AG10803 (cell line): Measurements from ENCODE around the gene SCYL1.

ENCODE experiments used
- DNase-seq: peaks from one replicate; pipeline ENCODE4 v3.0.0; 2010; ENCODE audit warnings: low read depth
- H3K4me3 ChIP-seq: 2 replicates; pipeline ENCODE4 v1.5.1; 2011; ENCODE audit warnings: mild to moderate bottlenecking, low read length, control low read depth
- TF ChIP-seq, protein P1 (sequence below): conservative IDR thresholded peaks from 2 replicates; pipeline ENCODE4 v1.5.1; 2011; ENCODE audit warnings: mild to moderate bottlenecking, low read length, control low read depth, inconsistent platforms

Gene SCYL1

DNA sequence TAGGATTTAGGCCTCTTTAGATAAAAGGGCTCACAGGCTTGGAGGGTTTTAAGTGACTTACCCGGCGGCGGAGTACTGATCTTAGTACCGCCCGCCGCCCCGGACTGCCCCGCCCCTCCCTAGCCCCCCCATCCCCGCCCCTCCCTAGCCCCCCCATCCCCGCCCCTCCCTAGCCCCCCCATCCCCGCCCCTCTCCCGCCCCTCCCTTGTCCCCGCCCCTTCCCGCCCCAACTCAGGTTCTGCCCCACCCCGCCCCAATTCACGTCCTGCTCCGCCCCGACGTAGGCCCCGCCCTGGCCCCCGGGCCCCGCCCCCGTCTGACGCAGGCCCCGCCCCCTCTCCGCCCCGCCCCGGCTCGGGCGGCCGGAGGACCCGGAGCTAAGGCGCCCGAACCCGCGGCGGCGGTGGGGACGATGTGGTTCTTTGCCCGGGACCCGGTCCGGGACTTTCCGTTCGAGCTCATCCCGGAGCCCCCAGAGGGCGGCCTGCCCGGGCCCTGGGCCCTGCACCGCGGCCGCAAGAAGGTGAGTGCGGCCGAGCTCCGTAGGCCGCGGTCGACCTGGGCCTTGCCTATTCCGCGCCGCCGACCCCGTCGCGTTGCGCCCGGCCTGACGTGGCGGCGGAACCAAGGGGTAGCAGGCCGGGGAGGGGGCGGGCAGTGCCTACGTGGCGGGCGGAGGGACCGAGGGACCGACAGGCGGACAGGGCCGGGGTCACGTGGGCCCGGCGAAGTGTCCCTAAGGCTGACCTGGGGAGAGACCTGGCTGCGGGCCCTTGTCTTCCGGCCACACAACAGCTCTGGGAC lies at the start of gene SCYL1:
TSS of gene SCYL1 (plus strand) at position 343 of the 805 bp plus-strand sequence. CDS start at position 414, 71 bp downstream.
- peak; percentile 78 for DNase-seq
- H3K4me3 ChIP-seq = peak within 1 kb of the TSS; percentile 90
- TF ChIP-seq, protein P1, sequence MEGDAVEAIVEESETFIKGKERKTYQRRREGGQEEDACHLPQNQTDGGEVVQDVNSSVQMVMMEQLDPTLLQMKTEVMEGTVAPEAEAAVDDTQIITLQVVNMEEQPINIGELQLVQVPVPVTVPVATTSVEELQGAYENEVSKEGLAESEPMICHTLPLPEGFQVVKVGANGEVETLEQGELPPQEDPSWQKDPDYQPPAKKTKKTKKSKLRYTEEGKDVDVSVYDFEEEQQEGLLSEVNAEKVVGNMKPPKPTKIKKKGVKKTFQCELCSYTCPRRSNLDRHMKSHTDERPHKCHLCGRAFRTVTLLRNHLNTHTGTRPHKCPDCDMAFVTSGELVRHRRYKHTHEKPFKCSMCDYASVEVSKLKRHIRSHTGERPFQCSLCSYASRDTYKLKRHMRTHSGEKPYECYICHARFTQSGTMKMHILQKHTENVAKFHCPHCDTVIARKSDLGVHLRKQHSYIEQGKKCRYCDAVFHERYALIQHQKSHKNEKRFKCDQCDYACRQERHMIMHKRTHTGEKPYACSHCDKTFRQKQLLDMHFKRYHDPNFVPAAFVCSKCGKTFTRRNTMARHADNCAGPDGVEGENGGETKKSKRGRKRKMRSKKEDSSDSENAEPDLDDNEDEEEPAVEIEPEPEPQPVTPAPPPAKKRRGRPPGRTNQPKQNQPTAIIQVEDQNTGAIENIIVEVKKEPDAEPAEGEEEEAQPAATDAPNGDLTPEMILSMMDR = no peak

DNA sequence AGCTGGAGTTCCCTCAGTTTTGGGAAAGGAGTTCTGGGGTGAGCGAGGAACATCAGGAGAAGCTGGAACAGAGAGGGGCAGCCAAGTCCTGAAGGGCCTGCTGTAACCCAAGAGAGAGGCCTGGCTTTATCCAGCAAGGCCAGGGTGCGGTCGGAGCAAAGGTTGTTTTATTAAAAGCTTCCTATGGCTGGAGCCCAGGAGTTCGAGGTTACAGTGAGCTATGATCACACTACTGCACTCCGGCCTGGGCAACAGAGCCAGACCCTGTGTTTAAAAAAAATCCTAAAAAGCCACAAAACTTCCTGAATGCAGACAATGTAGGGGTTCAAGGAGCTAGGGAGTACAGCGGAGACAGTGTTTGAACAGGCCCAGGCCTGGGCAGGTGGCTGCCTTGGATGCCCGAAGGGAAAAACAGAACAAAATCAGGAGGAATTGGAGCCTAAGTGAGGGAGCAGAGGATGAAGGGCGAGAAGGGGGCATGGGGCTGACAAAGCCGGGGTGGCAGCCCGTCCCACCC lies 48.2 kb upstream of the SCYL1 start:
- TF ChIP-seq, protein P1 = no peak
- peak overlapping the region; percentile 83 for H3K4me3 ChIP-seq
- DNase-seq = no peak

DNA sequence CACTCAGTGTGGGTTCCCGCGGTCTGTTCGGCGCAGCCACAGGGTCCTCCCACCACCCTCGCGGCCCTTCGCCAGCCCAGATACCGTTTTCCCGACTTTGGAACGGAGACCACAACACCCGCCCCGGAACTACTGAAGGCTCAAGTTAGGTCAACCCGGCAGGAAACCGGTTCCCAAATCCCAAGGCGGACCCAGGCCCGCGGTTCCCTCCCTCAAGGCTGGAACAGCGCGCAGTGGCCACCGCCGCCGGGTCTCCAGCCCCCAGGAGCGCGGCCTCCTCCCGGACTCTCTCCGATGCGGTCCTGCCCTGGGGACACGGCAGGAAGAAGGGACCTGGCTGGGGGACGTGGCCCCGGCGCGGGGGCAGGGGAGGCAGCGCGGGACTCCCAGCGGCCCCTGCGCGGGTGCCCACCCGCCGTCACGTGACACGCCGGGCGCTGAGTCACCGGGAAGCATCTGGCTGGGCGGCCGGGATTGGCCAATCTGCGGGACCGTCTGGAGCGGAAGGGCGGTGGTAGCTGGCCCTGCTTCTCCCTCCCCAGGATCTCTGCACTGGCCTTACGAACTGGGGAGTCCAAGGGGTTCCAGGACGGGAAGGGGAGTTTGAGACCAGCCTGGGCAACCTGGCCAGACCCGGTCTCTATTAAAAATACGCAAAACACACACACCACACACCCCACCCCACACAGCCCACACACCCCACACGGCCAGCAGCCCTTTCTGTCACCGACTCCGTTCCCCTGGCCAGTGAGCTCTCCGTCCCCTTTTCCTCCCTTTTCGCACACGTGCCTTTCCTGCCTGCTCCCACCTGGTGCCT lies 47.5 kb upstream of the SCYL1 start:
- TF ChIP-seq, protein P1 = no peak
- peak; percentile 95 for DNase-seq
- peak overlapping the region; percentile 83 for H3K4me3 ChIP-seq

DNA sequence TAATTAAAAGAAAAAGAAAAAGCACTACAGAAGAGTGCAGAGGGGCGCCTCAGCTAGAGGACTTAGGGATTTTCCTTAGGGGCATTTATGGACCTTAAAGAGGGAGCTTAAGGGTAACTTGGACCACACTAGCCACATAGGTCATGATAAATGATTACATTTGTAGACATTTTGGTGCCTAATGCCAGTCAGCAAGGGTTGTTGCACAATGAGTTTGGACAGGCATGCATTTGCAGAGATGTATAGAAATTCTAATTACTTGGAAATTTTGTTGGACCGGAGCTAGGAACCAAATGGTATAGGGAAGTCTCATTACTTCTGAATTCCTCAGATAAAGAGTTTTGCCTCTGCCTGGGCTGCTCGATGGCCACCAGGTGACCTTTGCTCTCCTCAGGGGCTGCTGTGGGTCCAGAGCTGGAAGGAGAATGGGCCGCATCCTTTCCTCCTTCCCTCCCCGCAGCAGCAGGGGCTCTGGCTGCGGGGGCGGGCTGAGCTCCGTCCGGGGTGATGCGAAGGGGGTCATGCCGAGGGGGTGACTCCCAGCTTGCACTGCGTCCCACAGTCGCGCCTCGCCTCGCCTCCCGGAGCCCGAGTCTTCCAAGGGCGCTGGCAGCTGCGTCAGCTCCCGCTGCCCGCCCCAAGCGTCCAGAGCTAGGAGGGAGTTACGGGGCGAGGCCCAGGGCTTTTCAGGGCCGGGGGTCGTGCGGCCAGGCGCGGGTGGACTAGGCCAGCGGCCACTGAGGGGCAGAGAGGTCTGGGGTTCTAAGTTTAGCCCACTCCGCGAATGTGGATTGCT lies 46.3 kb upstream of the SCYL1 start:
- H3K4me3 ChIP-seq = peak overlapping the region; percentile 52
- TF ChIP-seq, protein P1 = no peak
- peak; percentile 67 for DNase-seq

DNA sequence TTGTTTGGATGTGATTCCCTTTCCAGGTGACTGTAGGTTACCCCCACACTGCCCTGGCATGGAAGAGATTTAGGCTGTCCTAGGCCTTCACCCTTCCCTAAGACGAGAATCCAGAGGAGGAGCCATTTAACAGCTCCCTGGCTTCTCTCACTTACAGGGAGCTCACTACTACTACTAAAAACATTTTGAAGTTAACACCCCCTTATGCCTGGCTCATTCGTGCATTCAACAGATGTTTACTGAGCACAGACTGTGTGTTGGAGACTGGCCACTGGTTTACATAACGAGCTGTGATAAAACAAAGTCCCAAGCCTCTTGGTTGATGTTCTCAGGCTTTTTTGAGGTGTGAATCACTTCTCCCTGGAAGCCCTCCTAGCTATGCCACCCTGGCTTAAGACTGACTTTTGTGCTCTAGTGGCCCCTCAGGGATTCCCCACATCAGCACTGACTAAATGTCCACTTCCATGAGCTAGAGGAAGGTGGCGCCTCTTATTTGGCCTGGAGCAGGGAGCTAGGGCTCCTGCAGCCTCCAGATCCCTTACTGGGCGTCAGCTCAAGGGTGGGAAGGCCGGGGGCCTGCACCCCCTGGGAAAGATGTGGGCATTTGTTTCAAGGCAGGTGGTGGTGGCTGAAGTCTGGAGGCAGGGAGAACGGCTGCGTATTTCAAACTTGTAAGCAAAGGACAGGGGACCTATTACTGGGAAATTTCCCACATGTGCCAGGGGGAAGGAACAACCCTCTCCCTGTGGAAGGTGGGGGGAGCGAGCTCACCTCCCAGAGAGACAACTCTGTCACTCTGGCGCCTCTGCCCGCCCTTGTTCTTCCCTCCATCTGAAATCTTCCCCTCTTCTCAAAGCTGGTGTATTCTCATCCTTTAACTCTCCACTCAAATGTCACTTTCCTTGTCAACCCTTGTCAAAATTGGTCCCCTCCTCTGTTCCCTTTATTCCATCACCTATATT lies 45.4 kb upstream of the SCYL1 start:
- TF ChIP-seq, protein P1 = peak; percentile 58
- H3K4me3 ChIP-seq = peak overlapping the region; percentile 52
- peak; percentile 98 for DNase-seq

DNA sequence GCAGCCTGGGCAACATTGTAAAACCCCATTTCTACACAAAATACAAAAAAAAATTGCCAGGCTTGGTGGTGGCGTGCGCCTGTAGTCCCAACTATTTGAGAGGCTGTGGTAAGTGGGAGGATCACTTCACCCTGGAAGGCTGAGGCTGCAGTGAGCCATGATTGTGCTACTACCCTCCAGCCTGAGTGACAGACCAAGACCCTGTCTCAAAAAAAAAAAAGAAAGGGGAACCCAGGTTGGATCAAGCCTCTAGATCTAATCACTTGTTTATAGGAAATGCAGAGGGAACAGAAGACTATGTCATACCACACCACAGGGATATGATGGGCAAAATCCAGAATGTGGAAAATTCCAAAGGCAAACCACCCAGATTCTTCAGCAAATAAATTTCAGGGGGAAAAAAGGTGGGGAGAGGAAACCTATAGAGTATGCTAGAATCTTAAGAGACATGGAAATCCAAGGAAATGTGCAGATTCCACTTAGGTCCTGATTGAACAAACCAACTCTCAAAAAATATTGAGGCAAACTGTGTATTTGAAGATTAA lies 42.5 kb upstream of the SCYL1 start:
- TF ChIP-seq, protein P1 = no peak
- no peak overlapping the region for H3K4me3 ChIP-seq
- DNase-seq = no peak
